GM23338 (cell line): Measurements from ENCODE around the gene NMNAT1. TPM values are rescaled to one million over a fixed set of nuclear protein-coding genes. Genes with fewer than 3 reads are reported as not detected.
"Not testable (repeated sequence)": the region's sequence is repeated elsewhere in the genome, so short reads cannot be mapped to it uniquely, and the experiment has no call there.

Experiments
- ATAC-seq: fragments of 200-7000 bp; cut with Tn5 transposase; 3 replicates; pipeline ENCODE4 v1.9.1; 2020
- DNase-seq: peaks from one replicate; pipeline ENCODE4 v3.0.0-alpha.2; 2015; ENCODE audit warnings: low spot score
- H2AFZ ChIP-seq: fragments of 200-600 bp; sonication (generic); 2 replicates; pipeline ENCODE4 v1.8.0; 2016; ENCODE audit warnings: antibody characterized with exemption, mild to moderate bottlenecking, moderate library complexity
- H3F3A ChIP-seq: fragments of 200-600 bp; sonication (generic); replicated peaks from 2 replicates; pipeline ENCODE4 v1.8.0; 2017; ENCODE audit warnings: antibody characterized with exemption, mixed run types, low read depth
- H3K27ac ChIP-seq: fragments of 200-600 bp; sonication (generic); 2 replicates; pipeline ENCODE4 v1.6.1; 2016; ENCODE audit warnings: low read depth
- H3K27me3 ChIP-seq: fragments of 200-600 bp; sonication (generic); 2 replicates; pipeline ENCODE4 v1.8.0; 2016; ENCODE audit warnings: mild to moderate bottlenecking, mixed run types, moderate library complexity; ENCODE audit not compliant: insufficient read depth
- H3K36me3 ChIP-seq: fragments of 200-600 bp; sonication (generic); 2 replicates; pipeline ENCODE4 v1.8.0; 2016; ENCODE audit warnings: mild to moderate bottlenecking; ENCODE audit not compliant: insufficient read depth
- H3K4me1 ChIP-seq: fragments of 200-600 bp; sonication (generic); 2 replicates; pipeline ENCODE4 v1.8.0; 2016; ENCODE audit warnings: mild to moderate bottlenecking, moderate library complexity; ENCODE audit not compliant: insufficient read depth
- H3K4me2 ChIP-seq: fragments of 200-600 bp; sonication (generic); 2 replicates; pipeline ENCODE4 v1.7.1; 2017; ENCODE audit warnings: mixed run types
- H3K4me3 ChIP-seq: fragments of 200-600 bp; sonication (generic); 2 replicates; pipeline ENCODE4 v1.6.1; 2016; ENCODE audit warnings: mixed run types
- H3K79me2 ChIP-seq: fragments of 200-600 bp; sonication (generic); replicated peaks from 2 replicates; pipeline ENCODE4 v1.8.0; 2017; ENCODE audit warnings: mild to moderate bottlenecking; ENCODE audit not compliant: insufficient read depth
- H3K9me2 ChIP-seq: fragments of 200-600 bp; sonication (generic); 2 replicates; pipeline ENCODE4 v1.8.0; 2017; ENCODE audit not compliant: insufficient read depth
- H4K20me1 ChIP-seq: fragments of 200-600 bp; sonication (generic); replicated peaks from 2 replicates; pipeline ENCODE4 v1.8.0; 2017; ENCODE audit warnings: mild to moderate bottlenecking; ENCODE audit not compliant: insufficient read depth
- H3K27ac Mint-ChIP-seq: 2 replicates; pipeline ENCODE4 v1.8.0; 2020; ENCODE audit warnings: inconsistent platforms, mild to moderate bottlenecking, moderate library complexity, mixed read lengths
- H3K27me3 Mint-ChIP-seq: 3 replicates; pipeline ENCODE4 v1.8.0; 2022; ENCODE audit warnings: low read depth, mild to moderate bottlenecking, moderate library complexity, mixed read lengths, inconsistent platforms; ENCODE audit not compliant: insufficient read depth, poor library complexity
- H3K36me3 Mint-ChIP-seq: 3 replicates; pipeline ENCODE4 v1.8.0; 2021; ENCODE audit warnings: low read depth, mild to moderate bottlenecking, inconsistent platforms, moderate library complexity, mixed read lengths
- H3K4me1 Mint-ChIP-seq: 3 replicates; pipeline ENCODE4 v1.8.0; 2020; ENCODE audit warnings: mild to moderate bottlenecking, inconsistent platforms, mixed read lengths
- H3K4me3 Mint-ChIP-seq: 3 replicates; pipeline ENCODE4 v1.8.0; 2021; ENCODE audit warnings: moderate library complexity, mild to moderate bottlenecking, inconsistent platforms, mixed read lengths
- H3K9me3 Mint-ChIP-seq: 3 replicates; pipeline ENCODE4 v1.8.0; 2020; ENCODE audit warnings: moderate library complexity, mild to moderate bottlenecking, inconsistent platforms, mixed read lengths
- CREB1 ChIP-seq: fragments of 250-450 bp; sonication (Bioruptor Pico); IDR thresholded peaks from 2 replicates; pipeline ENCODE4 v1.5.0; 2020; ENCODE audit warnings: low read depth, mild to moderate bottlenecking, moderate library complexity
- EZH2phosphoT487 ChIP-seq: fragments of 200-600 bp; sonication (generic); IDR thresholded peaks from one replicate; pipeline ENCODE4 v1.8.1; 2018; ENCODE audit warnings: antibody characterized with exemption; ENCODE audit not compliant: unreplicated experiment
- NANOG ChIP-seq: IDR thresholded peaks from 2 replicates; pipeline ENCODE4 v1.6.1; 2016; ENCODE audit warnings: antibody characterized with exemption, borderline replicate concordance
- STAT1 ChIP-seq: IDR thresholded peaks from one replicate; pipeline ENCODE4 v1.6.1; 2016; ENCODE audit warnings: antibody characterized with exemption; ENCODE audit not compliant: unreplicated experiment
- ZNF114 ChIP-seq: fragments of 250-450 bp; sonication (Bioruptor Pico); IDR thresholded peaks from 2 replicates; pipeline ENCODE4 v1.5.0; 2020; ENCODE audit warnings: mild to moderate bottlenecking, moderate library complexity
- ZNF331 ChIP-seq: fragments of 250-450 bp; sonication (Bioruptor Pico); IDR thresholded peaks from 2 replicates; pipeline ENCODE4 v1.5.0; 2020; ENCODE audit warnings: low read depth, mild to moderate bottlenecking, moderate library complexity
- polyA plus RNA-seq: library from polyadenylated mRNA; unstranded; fragments of >200 nt; fragmentation: Nextera tagmentation; extraction: Ambion mirVana; gene quantifications from 2 replicates; pipeline ENCODE4 v1.2.1, GENCODE V29; 2016
- total RNA-seq: library from RNA; depleted of rRNA; stranded (reverse); fragments of >200 nt; shearing (Covaris generic); gene quantifications from 2 replicates; pipeline ENCODE4 v1.2.3, GENCODE V29; 2014
- TF ChIP-seq, protein P1 (sequence below): IDR thresholded peaks from 2 replicates; pipeline ENCODE4 v1.6.1; 2016; ENCODE audit warnings: antibody characterized with exemption
- TF ChIP-seq, protein P2 (sequence below): fragments of 250-450 bp; sonication (Bioruptor Pico); IDR thresholded peaks from 2 replicates; pipeline ENCODE4 v1.5.0; 2020; ENCODE audit warnings: mild to moderate bottlenecking, moderate library complexity
- TF ChIP-seq, protein P3 (sequence below): IDR thresholded peaks from one replicate; pipeline ENCODE4 v1.6.1; 2018; ENCODE audit warnings: antibody characterized with exemption; ENCODE audit not compliant: unreplicated experiment

Gene NMNAT1
- total and polyA plus RNA-seq, 2 experiments from 2014 or later = 2.5 to 3.9 TPM

- H2AFZ ChIP-seq, H3K4me2 ChIP-seq, DNase-seq, H3K4me3 Mint-ChIP-seq, H3K4me3 ChIP-seq, H3K27ac Mint-ChIP-seq, H3K36me3 ChIP-seq, H3K9me2 ChIP-seq, H3K27me3 ChIP-seq, H3K9me3 Mint-ChIP-seq, H3F3A ChIP-seq, H3K79me2 ChIP-seq, H3K27me3 Mint-ChIP-seq, H3K4me1 Mint-ChIP-seq, H3K27ac ChIP-seq, H4K20me1 ChIP-seq, H3K36me3 Mint-ChIP-seq, ATAC-seq: not testable (repeated sequence)
- H3K4me1 ChIP-seq = peaks cover 17% of the 10 kb centered on the region
These were observed 25.8 kb upstream of the NMNAT1 start for GRCh38 chr1:9917495-9917894.

DNA sequence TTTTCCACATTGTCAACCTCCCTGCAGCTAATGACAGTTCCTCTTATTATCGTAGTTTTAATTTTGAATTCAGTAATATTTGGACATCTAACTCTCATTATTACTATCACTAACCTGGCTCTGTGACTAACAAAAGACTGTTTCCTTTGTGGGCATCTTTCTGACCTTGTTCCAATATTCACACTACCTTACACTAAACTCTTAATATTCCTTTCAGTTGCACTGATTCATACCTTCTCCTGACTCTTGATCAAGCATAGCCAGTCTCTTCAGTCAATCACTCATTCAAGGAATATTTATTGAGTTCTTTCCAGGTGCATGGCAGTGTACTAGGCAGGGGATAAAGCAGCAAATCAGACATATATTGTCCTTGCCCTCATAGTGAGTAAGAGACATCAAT is 25.4 kb upstream of the NMNAT1 start:
- Mint-ChIP-seq H3K9me3 (no peaks in the 10 kb centered on the region), H3K27me3 (peaks cover 8% of the 10 kb centered on the region), H3K27ac (no peak overlapping the region), H3K4me1 (peaks cover 13% of the 10 kb centered on the region), H3K36me3 (no peaks in the 10 kb centered on the region), H3K4me3 (no peak overlapping the region)
- Histone ChIP-seq H4K20me1 (no peaks in the 10 kb centered on the region), H3F3A (no peaks in the 10 kb centered on the region; the same call in 1 of the 2 replicates), H3K79me2 (no peaks in the 10 kb centered on the region), H2AFZ (no peak overlapping the region), H3K27ac (no peak overlapping the region), H3K4me2 (no peak overlapping the region), H3K4me3 (no peak overlapping the region), H3K36me3 (no peaks in the 10 kb centered on the region), H3K27me3 (no peaks in the 10 kb centered on the region), H3K4me1 (peaks cover 17% of the 10 kb centered on the region), H3K9me2 (no peaks in the 10 kb centered on the region; the same call in 1 of the 2 replicates)
- DNase-seq = no peak
- ATAC-seq = no peak
- TF ChIP-seq NANOG (no peak), ZNF331 (CRISPR knock-in tag) (no peak), EZH2phosphoT487 (no peak), STAT1 (no peak), ZNF114 (CRISPR knock-in tag) (no peak), CREB1 (CRISPR knock-in tag) (no peak)
- TF ChIP-seq, protein P1, sequence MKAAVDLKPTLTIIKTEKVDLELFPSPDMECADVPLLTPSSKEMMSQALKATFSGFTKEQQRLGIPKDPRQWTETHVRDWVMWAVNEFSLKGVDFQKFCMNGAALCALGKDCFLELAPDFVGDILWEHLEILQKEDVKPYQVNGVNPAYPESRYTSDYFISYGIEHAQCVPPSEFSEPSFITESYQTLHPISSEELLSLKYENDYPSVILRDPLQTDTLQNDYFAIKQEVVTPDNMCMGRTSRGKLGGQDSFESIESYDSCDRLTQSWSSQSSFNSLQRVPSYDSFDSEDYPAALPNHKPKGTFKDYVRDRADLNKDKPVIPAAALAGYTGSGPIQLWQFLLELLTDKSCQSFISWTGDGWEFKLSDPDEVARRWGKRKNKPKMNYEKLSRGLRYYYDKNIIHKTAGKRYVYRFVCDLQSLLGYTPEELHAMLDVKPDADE = no peak
- TF ChIP-seq, protein P2, sequence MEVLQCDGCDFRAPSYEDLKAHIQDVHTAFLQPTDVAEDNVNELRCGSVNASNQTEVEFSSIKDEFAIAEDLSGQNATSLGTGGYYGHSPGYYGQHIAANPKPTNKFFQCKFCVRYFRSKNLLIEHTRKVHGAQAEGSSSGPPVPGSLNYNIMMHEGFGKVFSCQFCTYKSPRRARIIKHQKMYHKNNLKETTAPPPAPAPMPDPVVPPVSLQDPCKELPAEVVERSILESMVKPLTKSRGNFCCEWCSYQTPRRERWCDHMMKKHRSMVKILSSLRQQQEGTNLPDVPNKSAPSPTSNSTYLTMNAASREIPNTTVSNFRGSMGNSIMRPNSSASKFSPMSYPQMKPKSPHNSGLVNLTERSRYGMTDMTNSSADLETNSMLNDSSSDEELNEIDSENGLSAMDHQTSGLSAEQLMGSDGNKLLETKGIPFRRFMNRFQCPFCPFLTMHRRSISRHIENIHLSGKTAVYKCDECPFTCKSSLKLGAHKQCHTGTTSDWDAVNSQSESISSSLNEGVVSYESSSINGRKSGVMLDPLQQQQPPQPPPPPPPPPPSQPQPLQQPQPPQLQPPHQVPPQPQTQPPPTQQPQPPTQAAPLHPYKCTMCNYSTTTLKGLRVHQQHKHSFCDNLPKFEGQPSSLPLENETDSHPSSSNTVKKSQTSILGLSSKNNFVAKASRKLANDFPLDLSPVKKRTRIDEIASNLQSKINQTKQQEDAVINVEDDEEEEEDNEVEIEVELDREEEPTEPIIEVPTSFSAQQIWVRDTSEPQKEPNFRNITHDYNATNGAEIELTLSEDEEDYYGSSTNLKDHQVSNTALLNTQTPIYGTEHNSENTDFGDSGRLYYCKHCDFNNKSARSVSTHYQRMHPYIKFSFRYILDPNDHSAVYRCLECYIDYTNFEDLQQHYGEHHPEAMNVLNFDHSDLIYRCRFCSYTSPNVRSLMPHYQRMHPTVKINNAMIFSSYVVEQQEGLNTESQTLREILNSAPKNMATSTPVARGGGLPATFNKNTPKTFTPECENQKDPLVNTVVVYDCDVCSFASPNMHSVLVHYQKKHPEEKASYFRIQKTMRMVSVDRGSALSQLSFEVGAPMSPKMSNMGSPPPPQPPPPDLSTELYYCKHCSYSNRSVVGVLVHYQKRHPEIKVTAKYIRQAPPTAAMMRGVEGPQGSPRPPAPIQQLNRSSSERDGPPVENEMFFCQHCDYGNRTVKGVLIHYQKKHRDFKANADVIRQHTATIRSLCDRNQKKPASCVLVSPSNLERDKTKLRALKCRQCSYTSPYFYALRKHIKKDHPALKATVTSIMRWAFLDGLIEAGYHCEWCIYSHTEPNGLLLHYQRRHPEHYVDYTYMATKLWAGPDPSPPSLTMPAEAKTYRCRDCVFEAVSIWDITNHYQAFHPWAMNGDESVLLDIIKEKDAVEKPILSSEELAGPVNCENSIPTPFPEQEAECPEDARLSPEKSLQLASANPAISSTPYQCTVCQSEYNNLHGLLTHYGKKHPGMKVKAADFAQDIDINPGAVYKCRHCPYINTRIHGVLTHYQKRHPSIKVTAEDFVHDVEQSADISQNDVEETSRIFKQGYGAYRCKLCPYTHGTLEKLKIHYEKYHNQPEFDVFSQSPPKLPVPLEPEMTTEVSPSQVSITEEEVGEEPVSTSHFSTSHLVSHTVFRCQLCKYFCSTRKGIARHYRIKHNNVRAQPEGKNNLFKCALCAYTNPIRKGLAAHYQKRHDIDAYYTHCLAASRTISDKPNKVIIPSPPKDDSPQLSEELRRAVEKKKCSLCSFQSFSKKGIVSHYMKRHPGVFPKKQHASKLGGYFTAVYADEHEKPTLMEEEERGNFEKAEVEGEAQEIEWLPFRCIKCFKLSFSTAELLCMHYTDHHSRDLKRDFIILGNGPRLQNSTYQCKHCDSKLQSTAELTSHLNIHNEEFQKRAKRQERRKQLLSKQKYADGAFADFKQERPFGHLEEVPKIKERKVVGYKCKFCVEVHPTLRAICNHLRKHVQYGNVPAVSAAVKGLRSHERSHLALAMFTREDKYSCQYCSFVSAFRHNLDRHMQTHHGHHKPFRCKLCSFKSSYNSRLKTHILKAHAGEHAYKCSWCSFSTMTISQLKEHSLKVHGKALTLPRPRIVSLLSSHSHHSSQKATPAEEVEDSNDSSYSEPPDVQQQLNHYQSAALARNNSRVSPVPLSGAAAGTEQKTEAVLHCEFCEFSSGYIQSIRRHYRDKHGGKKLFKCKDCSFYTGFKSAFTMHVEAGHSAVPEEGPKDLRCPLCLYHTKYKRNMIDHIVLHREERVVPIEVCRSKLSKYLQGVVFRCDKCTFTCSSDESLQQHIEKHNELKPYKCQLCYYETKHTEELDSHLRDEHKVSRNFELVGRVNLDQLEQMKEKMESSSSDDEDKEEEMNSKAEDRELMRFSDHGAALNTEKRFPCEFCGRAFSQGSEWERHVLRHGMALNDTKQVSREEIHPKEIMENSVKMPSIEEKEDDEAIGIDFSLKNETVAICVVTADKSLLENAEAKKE (CRISPR knock-in tag) = no peak
- TF ChIP-seq, protein P3, sequence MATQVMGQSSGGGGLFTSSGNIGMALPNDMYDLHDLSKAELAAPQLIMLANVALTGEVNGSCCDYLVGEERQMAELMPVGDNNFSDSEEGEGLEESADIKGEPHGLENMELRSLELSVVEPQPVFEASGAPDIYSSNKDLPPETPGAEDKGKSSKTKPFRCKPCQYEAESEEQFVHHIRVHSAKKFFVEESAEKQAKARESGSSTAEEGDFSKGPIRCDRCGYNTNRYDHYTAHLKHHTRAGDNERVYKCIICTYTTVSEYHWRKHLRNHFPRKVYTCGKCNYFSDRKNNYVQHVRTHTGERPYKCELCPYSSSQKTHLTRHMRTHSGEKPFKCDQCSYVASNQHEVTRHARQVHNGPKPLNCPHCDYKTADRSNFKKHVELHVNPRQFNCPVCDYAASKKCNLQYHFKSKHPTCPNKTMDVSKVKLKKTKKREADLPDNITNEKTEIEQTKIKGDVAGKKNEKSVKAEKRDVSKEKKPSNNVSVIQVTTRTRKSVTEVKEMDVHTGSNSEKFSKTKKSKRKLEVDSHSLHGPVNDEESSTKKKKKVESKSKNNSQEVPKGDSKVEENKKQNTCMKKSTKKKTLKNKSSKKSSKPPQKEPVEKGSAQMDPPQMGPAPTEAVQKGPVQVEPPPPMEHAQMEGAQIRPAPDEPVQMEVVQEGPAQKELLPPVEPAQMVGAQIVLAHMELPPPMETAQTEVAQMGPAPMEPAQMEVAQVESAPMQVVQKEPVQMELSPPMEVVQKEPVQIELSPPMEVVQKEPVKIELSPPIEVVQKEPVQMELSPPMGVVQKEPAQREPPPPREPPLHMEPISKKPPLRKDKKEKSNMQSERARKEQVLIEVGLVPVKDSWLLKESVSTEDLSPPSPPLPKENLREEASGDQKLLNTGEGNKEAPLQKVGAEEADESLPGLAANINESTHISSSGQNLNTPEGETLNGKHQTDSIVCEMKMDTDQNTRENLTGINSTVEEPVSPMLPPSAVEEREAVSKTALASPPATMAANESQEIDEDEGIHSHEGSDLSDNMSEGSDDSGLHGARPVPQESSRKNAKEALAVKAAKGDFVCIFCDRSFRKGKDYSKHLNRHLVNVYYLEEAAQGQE = no peak
